C1 segment of cervical spinal cord (tissue), 14 donors: ENCODE data around the gene OPRL1.
A peak's percentile ranks its signal among the peaks of the same experiment; 100 is the strongest.

Experiments
- DNase-seq, 14 donors: peaks; one replicate each; lab custom pipeline; 2025; lab: John Stamatoyannopoulos, UW

OPRL1 gene

DNA sequence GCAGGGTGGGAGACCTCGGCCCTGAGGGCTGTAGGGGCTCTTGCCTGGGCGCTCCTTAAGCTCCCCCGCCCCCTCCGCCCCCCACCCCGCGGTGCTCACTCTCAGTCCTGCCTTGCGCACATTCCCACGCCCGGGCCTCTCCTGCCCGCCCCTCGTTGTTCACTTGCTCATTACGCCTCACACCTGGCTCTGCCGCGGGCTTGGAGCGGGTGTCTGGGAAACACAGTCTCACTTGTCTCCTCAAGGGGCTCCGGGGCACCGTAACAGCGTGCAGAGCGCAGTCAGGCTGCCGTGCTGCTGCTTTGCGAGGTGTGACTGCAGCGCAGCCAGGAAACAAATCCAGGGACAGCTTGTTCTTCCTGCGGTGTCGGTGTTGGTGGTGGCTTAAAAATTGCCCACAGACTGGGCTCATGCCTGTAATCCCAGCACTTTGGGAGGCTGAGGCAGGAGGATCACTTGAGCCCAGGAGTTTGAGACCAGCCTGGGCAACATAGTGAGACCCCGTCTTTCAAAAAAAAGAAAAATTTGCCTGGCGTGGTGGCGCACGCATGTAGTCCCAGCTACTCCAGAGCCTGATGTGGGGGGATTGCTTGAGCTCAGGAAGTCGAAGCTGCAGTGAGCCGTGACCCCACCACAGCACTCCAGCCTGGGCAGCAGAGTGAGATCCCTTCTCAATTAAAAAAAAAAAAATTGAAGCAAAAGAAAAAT is 22.9 kb downstream of the OPRL1 start:
- peak in 1 of 14 donors; percentile 78 for DNase-seq

DNA sequence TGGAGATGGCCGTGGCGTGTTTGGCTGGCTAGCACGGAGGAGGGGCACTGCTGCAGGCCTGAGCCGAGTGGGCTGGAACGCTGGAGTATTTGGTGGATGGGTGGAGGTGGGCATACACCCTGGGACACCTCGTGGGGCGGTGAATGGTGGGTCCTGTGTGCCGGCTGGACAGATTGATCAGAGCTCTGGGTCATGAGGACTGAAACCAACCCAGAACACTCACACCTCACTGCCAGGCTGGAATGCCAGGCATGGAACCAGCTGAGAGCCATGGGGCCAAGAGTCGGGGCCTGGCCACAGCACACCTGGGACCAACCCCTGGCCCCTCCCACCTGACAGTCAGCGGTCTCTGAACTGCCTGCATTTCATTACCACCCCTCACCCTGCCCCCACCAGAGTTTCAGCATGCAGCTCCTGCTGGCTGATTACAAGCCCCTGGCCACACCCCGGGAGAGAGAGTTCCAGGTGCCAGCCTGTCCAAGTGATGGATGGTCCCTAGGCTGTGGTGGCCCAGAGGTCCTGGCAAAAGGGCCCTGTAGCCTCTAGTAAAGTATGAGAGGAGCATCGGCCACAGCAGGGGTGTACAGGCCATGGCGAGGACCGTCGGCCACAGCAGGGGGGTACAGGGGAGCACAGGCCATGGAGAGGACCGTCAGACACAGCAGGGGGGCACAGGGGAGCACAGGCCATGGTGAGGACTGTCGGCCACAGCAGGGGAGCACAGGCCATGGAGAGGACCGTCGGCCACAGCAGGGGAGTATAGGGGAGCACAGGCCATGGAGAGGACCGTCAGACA is 24.2 kb downstream of the OPRL1 start:
- DNase-seq = no peak

DNA sequence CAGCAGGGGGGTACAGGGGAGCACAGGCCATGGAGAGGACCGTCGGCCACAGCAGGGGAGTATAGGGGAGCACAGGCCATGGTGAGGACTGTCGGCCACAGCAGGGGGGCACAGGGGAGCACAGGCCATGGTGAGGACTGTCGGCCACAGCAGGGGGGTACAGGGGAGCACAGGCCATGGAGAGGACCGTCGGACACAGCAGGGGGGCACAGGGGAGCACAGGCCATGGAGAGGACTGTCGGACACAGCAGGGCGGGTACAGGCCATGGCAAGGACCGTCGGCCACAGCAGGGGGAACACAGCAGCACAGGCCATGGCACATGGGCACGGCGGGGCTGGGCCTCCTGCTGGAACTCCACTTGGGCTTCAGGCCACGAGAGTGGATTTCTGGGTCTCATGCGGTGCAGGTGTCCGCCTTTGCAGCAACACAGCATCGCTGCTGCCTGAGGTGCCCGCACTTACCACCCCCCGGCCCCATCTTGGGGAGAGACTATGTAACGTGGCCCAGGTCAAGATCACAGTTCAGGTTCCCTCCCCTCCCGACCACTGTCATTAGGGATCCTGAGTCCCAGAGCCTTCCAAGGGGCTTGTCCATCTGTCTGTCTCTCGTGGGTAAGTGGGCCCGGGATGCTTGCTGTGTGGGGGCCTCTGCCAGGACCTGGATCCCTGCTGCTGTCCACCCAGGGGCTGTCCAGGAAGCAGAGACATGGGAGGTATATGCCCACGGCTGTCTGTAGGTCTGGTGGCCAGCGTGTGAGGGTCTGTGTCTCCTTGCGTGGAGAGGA is 25.0 kb downstream of the OPRL1 start:
- no peak for DNase-seq

DNA sequence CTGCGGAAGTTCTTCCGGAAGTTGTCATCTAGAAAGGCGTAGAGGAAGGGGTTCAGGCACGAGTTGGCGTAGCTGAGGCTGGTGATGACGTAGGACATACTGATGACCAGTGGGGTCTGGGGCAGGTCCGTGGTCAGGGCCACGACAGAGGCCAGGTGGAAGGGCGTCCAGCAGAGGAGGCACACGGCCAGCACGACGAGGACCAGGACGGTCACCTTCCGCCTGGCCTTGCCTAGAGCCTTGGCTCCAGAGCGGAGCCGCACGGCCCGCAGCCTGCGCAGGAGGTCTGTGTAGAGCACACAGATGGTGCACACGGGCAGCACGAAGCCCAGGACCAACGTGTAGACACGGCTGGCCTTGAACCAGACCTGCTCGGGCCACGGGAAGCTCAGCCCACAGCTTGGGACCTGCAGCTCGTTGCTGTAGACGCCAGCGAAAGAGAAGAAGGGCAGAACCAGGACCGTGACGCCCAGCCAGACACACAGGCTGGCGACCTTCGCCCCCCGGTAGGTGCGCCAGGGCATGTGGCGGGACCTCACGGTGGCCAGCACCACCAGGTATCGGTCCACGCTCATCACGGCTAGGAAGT is 26.1 kb downstream of the OPRL1 start:
- DNase-seq = no peak

DNA sequence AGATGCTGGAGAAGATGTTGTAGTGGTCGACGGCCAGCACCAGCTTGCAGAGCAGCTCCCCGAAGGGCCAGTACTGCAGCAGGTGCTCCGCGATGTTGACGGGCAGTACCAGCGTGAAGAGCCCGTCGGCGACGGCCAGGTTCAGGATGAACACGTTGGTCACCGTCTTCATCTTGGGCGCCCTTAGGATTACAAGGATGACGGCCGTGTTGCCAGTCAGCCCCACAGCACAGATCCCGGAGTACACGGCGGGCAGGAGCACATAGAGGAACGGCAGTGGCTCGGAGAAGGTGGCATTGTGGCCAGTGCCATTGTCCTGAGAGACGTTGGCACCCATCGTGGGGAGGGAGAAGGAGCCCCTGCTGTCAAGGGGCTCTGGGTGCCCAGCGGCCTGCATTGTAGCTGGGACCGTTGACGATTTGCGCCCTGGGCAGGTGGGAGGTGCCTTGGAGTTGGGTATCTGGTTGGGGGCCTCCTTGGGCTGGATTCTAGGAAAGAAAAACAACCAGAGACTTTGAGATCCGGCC is 26.6 kb downstream of the OPRL1 start:
- no peak for DNase-seq

DNA sequence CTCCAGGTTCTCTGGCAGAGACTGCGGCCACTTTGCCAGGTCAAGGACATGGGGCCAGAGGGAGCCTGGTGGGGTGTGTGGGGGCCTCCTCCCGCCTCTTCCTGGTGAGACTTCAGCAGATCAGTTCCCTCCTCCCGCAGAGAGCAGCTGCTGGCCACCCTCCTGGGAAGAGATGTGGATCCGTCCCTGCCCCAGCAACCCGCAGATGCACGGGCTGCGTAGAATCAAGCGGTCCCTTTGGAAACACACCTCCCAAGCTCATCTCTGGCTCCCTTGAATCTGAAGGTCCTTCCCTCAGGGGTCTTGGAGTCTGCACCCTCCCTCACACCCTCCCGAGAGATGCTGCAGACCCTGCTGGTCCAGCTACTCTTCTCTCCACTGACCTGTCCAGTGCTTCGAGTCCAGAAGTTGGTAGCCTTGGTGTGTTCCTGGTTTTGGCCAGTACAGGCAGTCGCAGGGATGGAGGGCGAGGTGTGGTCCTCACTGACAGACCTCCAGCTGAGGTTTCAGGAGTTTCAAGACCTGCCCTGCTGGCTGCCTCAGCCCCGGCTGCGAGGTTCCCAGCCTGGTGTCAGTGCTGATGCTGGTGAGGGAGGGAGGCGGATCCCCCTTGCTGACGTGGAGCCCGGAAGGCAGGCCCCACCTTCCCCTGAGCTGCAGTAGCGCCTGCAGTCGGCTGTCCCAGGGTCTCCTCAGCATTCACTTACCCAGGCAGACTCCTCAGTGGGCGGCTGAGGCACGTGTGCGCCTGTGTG is 27.3 kb downstream of the OPRL1 start, which contains the start of gene NPBWR2:
TSS of gene NPBWR2 (minus strand) at position 585 of the 755 bp plus-strand sequence. CDS start 734 bp downstream, outside the sequence.
- no peak for DNase-seq

DNA sequence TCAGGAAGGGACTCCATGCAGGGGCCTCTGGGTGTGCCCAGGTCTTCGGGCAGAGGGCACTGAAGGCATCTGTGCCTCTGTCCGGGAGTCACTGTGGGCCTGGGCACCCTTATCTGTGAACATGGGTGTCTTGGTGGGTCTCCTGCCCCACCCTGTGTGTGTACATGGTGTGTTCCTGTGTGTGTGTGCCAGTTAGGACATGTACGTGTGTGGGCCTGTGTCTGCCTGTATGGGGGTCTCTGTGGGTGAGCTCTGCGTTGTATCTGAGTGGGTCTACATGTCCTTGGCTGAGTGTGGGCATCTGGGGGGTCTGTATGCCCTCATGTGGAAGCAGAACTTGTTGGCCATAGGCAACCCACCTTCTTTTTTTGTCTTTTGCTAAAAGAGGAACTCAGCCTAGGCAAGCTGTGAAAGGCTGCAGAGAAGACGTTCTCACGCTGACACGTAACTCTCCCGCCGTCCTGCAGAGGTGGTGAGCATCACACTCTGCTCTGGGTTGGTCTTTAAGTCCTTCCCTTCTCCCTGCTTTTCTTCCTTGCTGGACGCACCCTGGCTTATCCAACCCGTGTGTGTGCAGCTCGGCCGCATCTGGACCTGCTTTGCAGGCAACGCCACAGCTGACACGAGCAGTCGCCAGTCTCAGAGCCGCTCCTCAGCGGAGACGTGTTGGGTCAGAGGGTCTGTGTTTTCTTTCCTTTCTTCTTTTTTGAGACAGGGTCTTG is 28.0 kb downstream of the OPRL1 start:
- DNase-seq = no peak

DNA sequence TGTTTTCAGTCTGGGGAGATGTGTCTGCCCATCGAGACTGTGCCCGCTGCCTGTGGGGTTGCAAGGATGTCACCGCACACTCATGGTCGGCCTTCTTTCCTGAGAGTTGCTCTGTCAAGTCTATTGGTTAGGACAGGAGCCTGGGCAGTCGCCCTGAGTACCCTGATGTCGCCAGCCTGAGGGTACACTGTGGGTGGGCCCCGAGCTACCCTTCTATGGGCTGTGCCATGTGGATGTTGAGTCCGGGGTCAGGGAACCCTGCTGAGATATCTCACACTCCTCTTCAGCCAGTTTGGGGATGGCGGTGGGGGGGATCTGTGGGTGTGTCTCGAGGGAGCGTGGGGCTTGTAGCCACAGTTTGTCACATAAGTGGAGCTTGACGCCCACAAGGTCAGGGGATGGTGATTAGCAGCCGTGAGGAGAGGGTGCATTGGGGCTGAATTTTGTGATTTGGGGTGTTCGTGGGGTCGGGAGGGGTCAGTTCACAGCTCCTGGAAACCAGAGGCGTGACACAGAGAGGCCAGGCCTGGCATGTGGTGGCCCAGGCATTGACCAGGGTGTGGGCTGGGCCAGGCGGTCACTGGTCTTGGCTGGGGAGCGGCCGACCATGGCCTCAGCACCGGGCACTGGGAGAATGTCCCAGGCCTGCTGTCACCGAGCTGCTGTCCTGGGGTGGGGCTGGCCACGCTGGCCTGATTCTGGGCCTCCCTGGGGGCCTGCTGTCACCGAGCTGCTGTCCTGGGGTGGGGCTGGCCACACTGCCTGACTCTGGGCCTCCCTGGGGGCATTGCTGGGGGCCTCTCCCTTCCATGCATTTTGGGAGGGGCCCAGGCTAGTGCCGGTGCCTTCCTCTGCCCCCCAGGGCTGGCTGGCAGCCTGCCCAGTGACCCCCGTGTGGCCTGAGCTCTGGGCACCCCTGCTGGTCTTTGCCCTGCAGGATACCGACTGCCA is 29.1 kb downstream of the OPRL1 start:
- DNase-seq = no peak

DNA sequence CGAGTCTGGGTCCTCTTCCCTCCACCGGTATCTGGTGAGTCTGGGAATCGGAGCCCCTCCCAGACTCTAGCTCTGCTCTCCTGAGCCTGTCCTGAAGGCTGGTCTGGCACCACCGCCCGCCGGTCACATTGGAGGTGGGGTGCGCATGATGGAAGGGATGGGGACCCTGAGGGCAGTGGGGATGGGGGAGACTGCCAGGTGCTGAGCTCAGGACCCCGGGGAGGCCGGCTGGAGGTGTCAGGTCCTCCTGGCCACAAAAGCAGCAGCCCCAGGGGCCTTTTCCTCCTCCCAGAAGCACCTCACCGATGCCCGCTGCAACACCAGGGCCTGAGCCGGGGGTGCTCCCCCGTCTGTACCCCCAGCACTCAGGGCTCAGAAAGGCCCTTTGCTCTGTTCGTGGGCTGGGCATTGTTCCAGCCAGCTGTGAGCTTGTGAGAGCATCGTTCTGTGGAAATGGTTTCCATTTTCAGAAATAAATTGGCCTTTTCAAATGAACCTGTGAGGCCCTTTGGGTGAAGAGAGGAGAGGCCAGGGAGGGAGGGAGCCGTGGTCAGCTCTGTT is 30.0 kb downstream of the OPRL1 start:
- DNase-seq = no peak

DNA sequence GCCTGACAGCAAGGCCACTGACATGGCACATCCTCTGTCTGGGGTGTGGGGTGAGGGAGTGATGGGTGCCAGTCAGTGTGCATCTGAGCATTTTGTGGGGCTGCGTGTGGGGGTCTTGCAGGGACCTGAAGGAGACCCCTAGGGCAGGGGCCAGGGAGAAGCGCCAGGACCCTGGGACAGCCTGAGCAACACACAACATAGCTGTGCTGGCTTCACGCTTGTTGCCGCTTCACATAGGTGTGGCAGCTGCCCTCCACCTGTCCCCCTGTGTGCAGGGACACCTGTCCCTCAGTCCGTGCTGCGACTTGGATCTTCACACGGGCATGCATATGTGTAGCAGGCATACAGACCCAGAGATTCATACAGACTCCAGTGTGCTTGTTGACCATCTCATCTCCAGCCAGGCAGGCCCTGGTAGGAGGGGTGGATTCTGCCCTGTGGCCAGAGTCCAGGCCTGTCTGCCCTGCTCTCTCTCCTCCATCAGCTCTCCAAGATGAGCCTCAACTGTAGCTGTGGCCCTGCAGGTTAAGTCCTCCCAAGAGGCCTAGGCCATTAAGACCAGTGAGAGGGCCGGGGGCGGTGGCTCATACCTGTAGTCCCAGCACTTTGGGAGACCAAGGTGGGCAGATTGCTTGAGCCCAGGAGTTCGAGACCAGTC is 30.7 kb downstream of the OPRL1 start:
- no peak for DNase-seq

DNA sequence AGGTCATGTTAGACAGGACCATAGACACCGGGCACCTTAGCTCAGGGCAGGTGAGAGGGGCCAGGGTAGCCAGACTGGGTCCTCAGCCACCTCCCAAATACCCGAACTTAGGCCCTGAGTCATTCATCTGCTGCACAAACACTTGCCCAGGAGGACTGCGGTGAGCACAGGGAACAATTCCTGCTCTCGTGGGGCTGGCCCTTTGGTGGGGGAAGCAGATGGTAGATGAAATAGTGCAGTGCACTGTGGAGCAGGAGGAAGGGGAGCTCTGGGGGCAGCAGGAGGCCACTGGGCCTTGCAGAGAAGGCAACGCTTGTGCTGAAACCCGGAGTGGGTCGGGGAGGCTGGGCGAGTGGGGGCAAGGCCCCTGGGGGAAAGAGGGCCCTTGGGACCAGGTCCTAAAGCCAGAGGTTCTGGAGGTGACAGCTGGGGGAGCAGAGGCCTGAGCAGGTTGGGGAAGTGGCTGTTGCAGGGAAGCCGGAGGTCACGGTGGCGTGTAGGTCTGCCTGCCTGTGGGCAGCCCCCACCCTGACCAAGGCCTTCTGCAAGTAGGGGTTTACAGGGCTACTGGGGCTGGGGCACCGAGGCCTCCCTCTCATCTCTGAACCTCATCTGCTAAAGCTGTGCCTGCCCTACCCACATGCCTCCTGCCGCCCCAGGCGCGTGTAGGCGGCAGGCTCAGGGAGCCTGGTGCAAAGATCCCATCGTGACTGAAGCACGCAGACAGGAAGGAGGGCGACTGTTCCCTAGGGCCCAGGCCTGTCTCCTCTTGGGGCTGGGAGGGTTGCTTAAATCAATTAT is 32.2 kb downstream of the OPRL1 start:
- no peak for DNase-seq

DNA sequence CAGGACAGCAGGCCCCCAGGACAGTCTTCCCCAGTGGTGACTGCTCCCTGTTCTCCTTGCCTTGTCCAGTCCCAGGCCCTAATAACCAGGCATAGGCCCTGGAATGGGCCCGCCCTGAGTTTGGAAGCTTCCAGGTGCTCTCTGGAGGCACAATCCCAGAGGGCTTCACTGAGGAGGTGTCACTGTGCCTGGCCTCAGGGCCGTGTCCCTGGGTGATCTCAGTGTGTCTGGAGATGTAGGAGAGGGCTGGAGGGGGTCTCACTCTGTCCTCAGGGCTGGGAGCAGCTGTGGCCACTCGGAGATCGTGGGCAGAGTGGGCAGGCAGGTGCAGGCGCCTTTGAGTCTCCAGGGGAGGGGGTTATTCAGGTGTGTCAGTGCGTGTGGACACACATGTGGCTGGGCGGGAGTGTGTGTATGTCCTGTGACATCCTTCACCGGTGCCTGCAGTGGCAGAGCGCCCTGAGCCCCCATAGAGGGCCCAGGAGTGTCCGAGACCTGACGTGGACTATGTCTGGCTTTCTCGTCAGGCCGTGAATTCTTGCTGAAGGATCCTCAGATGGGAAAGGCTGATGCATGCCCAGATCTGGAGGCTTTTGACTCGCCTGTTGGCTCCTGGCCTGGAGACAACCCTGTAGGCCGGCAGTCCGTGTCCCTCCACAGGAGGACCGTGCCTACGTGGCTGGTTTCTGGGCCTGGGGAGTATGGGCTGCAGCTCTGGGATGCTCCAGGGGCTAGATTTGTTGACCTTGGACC is 33.0 kb downstream of the OPRL1 start:
- DNase-seq = peak in 1 of 14 donors; percentile 52

DNA sequence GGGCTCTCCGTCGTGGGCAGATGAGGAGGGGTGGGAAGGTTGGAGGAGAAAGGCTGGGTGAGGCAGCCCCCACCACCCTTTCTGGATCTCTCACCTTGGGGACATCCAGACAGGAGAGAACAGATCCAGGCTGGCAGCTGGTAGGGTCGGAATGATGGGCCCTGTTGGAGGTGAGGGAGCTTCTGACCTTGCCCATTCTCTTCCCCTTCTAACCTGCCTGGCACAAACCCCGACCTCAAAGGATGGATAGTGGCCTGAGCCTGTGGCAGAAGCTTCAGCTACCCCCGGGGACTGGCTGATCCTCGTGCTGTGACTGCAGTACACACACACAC is 33.5 kb downstream of the OPRL1 start:
- DNase-seq = no peak

DNA sequence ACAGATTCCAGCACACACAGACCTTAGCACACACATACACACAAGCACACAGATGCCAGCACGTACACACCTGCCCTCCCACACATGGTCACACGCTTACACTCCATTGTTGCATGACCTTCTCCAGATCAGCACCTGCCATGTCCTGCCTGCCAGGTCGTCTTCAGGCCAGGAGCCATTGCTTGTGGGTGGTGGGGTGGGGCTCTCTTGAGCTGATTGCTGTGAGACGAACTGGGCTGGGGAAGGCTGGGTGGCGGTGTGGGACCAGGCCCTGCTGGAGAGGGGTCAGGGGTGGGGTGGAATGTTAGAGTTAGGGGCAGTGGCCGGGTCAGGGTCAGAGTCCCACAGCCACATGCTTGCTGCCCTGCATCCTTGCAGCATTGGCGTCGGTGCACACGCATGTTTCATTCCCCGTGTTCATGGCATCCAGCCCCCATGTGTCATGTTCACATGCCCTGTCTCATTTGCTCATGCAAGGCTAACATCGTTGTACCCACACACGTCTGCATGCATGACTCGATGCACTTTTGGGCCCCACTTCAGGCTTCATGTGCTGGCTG is 34.0 kb downstream of the OPRL1 start:
- DNase-seq = no peak

DNA sequence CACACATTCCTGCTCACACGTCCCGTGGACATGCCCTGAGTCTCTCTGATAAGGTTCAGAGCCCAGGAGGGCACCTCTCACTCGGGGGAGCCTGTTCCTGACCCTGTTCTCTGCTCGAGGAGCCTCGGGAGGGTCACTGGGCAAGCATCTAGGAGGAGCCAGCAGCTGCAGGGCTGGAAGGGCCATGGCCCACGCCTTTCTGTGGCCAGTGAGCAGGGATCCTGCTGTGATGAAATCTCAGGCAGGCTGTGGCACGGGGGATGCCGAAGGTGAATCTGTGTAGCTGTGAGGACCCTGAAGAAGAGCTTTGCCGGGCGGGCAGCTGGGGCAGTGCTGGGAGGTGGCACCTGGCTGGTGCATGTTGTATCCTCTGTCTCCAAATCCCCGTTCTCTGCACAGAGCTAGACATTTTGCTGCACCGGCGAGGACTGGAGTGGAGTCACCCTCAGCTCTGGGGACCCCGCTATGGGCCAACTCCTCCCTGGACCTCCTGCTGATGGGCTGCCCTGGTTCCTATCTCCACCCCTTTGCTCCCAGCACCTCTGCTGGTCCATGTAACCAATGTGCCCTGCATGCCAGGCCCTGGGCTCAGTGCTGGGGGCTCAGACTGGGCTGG is 34.6 kb downstream of the OPRL1 start:
- no peak for DNase-seq
